ENCODE measurements around the gene KRTAP2-3.

KRTAP2-3 gene

DNA sequence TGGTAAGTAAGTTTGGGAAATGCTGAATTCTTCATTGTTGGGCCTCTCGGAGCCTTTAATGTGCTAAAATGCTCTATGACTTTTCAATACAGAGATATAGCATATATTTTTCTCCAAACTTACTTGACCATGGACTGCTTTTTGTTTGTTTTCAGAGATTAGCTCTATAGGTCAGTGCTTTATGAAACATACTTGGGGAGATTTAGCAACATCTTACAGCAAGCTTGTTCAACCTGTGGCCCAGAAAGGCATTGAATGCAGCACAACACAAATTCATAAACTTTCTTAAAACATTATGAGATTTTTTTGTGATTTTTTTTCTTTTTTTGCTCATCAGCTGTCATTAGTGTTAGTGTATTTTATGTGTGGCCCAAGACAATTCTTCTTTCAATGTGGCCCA lies 50.0 kb downstream of the KRTAP2-3 start:
- no peak for DNase-seq (ENCODE audit: low read depth)
- no peak overlapping the region for H3K4me3 ChIP-seq (replicated peaks; ENCODE audit: low read depth, low read length)
- TF ChIP-seq, protein P1, sequence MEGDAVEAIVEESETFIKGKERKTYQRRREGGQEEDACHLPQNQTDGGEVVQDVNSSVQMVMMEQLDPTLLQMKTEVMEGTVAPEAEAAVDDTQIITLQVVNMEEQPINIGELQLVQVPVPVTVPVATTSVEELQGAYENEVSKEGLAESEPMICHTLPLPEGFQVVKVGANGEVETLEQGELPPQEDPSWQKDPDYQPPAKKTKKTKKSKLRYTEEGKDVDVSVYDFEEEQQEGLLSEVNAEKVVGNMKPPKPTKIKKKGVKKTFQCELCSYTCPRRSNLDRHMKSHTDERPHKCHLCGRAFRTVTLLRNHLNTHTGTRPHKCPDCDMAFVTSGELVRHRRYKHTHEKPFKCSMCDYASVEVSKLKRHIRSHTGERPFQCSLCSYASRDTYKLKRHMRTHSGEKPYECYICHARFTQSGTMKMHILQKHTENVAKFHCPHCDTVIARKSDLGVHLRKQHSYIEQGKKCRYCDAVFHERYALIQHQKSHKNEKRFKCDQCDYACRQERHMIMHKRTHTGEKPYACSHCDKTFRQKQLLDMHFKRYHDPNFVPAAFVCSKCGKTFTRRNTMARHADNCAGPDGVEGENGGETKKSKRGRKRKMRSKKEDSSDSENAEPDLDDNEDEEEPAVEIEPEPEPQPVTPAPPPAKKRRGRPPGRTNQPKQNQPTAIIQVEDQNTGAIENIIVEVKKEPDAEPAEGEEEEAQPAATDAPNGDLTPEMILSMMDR (IDR thresholded peaks at IDR 0.05; ENCODE audit: low read length, missing control alignments): no peak

DNA sequence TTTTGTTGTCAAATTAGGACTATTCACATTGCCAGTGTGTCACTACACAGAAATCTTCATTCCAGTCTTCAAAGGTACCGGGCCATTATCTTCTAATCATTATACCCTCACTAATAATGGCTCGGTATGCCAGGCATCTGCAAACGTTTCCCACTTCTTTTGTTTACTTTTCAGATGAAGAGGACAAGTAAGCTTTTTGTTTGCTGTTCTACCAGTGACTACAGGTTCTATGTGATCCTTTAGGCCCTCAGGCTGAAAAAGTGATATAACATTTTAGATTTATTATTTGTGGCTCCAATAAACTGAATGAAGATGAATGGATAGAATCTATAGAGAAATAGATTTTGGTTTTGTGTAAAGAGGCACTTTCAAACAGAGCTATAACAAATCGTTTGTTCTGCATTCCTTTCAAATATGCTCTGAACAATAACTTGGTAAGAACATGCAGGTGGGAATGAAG lies 50.6 kb downstream of the KRTAP2-3 start:
- TF ChIP-seq, protein P1 (IDR thresholded peaks at IDR 0.05; ENCODE audit: low read length, missing control alignments): no peak
- DNase-seq (ENCODE audit: low read depth): no peak
- no peak overlapping the region for H3K4me3 ChIP-seq (replicated peaks; ENCODE audit: low read depth, low read length)

Measured in fibroblast of pulmonary artery (primary cell).